NOMO-1 (cell line): ENCODE measurements around the gene TMEM200A.

Source experiments
- DNase-seq, 2 experiments: peaks; one replicate each; lab custom pipeline; 2025; ENCODE audit not compliant: unreplicated experiment in 2 of 2; lab: John Stamatoyannopoulos, UW

The TMEM200A gene

DNA sequence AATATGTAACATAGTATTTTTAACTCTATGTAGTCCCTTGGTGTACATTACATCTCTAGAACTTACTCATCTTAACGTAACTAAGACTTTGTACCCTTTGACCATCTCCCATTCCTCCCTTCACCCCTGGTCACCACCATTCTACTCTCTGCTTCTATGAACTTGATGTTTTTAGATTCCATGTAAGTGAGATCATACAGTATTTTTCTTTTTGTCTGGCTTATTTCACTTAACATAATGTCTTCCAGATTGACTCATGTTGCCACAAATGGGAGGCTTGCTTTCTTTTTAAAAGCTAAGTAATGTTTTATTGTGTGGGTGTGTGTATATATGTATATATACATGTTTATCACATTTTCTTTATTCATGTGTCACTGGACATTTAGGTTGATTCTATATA is 55.8 kb downstream of the TMEM200A start:
- DNase-seq: no peak

DNA sequence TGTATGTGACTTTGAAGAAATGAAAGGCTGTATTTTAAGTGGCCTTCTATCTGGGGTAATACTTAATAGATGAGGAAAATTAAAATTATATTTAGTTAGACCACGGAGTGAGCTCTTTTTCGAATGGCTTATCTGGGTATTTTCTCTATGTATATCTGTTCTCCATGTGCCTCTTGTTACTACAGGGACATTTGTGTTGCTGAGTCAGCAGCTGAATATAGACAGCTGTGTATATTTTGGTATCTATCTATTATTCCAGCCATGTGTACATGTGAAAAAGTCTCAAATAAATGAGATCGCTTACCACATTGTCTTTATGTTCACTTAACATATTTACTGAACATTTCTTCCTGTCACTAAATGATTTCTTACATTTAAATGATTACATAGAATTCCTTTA is 57.2 kb downstream of the TMEM200A start:
- no peak for DNase-seq

GRCh38 chr6:130424710-130425109 is 58.9 kb downstream of the TMEM200A start:
- DNase-seq: no peak

- DNase-seq: no peak
Observed at GRCh38 chr6:130425537-130425936, 59.7 kb downstream of the TMEM200A start.

DNA sequence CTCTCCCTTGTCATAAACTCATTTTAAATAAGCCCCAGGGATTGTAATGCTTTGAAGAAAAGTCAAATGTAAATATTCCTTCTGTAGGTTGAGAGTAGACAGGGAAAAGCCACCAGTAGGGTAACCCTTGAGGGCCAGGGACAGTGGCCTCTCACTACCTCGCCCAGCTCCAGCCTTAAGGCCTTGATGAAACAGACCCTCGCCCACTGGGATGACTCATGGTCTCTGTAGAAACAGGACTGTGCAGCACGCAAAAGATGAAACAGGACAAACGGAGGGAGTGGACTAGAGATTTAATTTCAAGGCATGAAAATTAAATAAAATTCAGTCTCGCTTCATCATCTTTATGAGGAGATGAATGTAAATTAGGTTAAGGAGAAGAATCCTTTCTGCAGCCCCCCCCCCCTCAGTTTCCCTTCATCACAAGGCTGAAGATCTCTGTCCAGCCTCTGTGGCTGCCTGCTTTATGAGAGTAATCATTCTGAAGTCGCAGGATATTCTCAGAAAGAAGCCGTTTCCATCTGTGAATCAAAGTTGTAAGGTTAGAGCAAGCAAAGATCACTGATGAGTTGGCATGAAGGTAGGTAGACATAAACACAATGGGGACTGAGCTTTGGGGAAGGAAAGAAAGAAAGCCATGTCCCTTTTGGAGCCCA is 60.4 kb downstream of the TMEM200A start:
- DNase-seq: no peak

DNA sequence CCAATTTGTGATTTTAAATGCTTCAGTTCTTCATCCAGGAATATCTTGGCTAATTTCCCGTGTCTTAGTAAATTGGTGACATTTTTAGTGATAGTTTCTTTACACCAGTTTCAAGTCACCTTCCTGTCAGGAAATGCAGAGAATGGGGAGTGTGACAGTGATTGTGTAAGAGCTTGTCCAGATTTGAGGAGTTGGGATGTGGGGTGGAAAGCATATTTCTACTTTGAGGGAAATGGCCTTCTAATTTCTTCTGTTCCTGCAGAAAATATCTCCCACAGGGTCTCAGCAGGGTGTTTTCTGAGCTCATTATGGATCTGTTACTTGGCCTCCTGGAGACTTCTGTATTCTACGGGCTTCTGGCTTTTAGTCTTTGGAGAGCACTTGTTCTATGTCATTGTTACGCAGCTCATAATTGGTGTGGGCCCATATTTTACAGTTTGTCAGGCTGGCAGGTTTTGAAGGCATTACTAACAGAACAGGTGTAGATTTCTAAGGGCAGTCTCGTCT is 65.6 kb downstream of the TMEM200A start:
- DNase-seq: no peak

GRCh38 chr6:130432838-130433237 is 67.0 kb downstream of the TMEM200A start:
- no peak for DNase-seq

- DNase-seq: no peak
Observed at GRCh38 chr6:130434174-130434873, 68.5 kb downstream of the TMEM200A start.

DNA sequence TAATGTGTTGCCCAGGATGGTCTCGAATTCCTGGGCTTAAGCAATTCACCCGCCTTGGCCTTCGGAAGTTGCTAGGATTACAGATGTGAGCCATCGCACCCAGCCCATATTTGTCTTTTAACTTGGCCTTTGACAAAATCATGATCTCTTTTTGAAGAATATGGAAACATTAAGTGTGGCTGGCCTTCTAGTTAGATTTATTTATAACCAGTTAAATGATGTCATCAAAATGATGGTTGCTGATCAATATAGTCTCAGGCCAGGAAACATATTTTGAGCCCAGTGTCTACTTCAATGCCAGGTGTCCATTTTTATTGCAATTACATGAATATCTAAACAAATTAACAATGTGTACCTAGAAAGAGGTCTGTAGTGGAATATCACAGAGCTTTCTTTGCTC is 69.4 kb downstream of the TMEM200A start:
- no peak for DNase-seq

- DNase-seq: no peak
Observed at GRCh38 chr6:130437961-130438360, 72.1 kb downstream of the TMEM200A start.

DNA sequence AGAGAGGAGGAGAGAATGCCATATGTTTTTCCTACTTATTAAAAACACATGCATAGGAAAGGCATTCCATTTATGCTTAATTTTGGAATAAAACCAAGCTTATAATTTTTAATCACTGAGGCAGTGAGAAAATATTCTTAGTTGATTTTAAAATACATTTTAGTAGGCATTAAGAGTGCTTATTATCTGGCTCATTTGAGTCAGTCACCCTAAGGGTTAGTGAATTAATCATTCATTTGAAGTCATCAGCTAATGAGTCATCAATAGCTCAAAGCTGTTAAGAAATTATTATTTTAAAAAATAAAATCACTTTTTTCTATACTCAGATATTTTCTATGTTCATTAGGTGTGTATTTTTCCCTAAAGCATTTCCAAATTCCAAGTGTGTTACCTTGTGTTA is 81.6 kb downstream of the TMEM200A start:
- no peak for DNase-seq

- no peak for DNase-seq
Observed at GRCh38 chr6:130452336-130452735, 86.5 kb downstream of the TMEM200A start.

- no peak for DNase-seq
Observed at GRCh38 chr6:130453230-130453629, 87.4 kb downstream of the TMEM200A start.

GRCh38 chr6:130457605-130458004 is 91.8 kb downstream of the TMEM200A start:
- no peak for DNase-seq

- no peak for DNase-seq
Observed at GRCh38 chr6:130459316-130459715, 93.5 kb downstream of the TMEM200A start.

DNA sequence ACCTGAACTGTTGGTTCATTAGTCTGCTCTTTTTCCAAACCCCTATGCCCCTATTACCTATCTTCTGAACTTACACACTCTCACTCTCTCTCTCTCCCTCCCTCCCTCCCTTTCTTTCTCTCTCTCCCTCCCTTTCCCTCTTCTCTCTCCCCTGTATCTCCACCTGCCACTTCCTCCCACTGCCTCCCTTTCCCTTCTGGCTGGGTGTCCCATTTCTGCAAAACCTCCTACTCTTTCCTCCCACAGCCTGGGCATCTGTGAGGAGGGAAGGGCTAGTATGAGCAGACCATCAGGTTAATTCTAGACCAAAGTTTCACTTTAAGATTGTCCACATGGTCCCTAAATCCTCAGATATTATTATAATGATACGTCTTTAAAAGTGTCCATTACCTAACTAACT is 95.1 kb downstream of the TMEM200A start:
- no peak for DNase-seq

- DNase-seq: no peak
Observed at GRCh38 chr6:130466052-130466747, 100.4 kb downstream of the TMEM200A start.

GRCh38 chr6:130466748-130467061 is 100.9 kb downstream of the TMEM200A start:
- DNase-seq: no peak

DNA sequence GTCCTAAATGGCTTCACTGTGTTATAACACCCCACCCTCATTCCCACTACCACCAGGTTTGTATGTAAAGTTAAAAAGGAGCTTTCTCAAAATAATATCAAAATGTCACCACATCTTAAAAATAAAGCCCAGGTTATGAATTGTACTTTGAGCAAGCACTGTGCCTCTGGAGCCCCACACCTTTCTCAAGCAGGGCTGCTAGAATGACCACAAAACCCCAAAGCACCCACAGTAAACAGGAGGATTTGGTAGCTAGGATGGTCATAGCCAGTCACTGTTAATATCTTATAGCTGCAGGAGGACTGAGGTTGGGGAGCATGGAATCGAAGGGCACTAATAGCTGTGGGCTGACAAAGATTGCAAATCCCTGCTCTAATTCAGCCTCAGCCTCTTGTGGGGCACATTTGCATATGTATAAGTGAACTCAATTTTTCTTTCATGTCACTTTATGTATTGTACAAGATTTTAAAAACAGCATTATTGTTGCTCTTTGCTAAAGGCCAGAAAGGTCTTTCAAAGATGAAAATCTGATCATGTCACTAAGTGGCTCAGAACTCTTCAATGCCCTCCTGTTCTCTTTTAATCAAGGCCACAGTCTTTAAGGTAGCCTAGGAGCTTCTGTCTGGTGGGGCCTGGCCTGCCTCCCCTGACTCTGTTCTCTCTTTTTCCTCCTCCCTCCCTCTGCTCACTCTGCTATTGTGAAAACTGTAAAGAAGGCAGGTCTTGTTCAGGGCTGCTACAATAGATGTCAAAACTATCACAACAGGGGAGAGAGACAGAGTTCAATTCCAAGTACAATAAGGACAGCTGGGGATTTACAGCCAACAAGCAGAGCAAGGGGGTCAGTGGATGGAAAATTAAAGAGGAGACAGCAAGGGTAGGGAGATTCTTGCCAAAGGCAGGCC is 101.6 kb downstream of the TMEM200A start:
- DNase-seq: no peak

GRCh38 chr6:130470766-130471165 is 104.9 kb downstream of the TMEM200A start:
- DNase-seq: no peak

DNA sequence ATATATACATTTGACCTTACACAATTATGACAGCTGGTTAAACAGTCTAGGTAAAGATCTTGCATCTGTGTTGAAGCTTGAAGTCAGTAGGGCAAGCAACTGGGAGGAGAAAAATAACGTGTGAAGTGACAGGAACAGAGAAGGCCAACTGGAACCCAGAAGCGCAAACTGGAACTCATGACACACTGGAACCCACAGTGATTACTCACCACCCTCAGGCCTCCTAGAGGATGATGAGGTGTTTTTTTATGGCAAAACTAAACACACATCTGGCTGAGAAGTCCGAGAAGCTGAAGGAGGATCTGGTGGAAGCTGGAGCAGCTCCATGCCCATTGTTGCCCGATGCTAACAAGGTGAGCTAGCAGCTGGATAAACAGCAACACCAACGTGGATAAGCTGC is 108.1 kb downstream of the TMEM200A start:
- DNase-seq: no peak
